HepG2 (cell line): ENCODE results near the gene CA7. TPM values are rescaled to one million over a fixed set of nuclear protein-coding genes. Genes with fewer than 3 reads are reported as not detected.

Experiments used
- ARID5B ChIP-seq: IDR thresholded peaks from 2 replicates; pipeline ENCODE4 v1.4.0; 2020; ENCODE audit warnings: mild to moderate bottlenecking, missing genetic modification reagents
- CCAR2 ChIP-seq: fragments of 200-400 bp; formaldehyde crosslinking; optimal IDR thresholded peaks from 2 replicates; pipeline ENCODE3; 2018; ENCODE audit warnings: low read depth, mild to moderate bottlenecking, low read length, moderate library complexity
- DZIP1 ChIP-seq: sonication (generic); formaldehyde crosslinking; IDR thresholded peaks from 2 replicates; pipeline ENCODE4 v1.5.0; 2020; ENCODE audit warnings: mild to moderate bottlenecking, missing genetic modification reagents
- HMGA1 ChIP-seq: sonication (generic); formaldehyde crosslinking; conservative IDR thresholded peaks from 2 replicates; pipeline ENCODE4 v1.4.0; 2020; ENCODE audit warnings: missing genetic modification reagents
- KLF9 ChIP-seq: IDR thresholded peaks from 2 replicates; pipeline ENCODE4 v1.6.1; 2016; ENCODE audit warnings: low read depth
- SRY ChIP-seq: sonication (generic); formaldehyde crosslinking; IDR thresholded peaks from 2 replicates; pipeline ENCODE4 v1.8.0; 2022; ENCODE audit warnings: mild to moderate bottlenecking, missing genetic modification reagents
- TBL1XR1 ChIP-seq: fragments of 150-350 bp; IDR thresholded peaks from 2 replicates; pipeline ENCODE4 v1.6.1; 2014; ENCODE audit warnings: borderline replicate concordance, low read length; ENCODE audit not compliant: partially characterized antibody
- TEF ChIP-seq: sonication (generic); formaldehyde crosslinking; IDR thresholded peaks from 2 replicates; pipeline ENCODE4 v1.5.0; 2020; ENCODE audit warnings: missing genetic modification reagents
- ZNF136 ChIP-seq: sonication (generic); formaldehyde crosslinking; IDR thresholded peaks from 2 replicates; pipeline ENCODE4 v1.8.1; 2022; ENCODE audit warnings: low read depth, mild to moderate bottlenecking, moderate library complexity, missing genetic modification reagents
- ZNF547 ChIP-seq: sonication (generic); formaldehyde crosslinking; IDR thresholded peaks from 2 replicates; pipeline ENCODE4 v1.5.1; 2020; ENCODE audit warnings: mild to moderate bottlenecking, missing genetic modification reagents
- ZNF691 ChIP-seq: sonication (generic); formaldehyde crosslinking; IDR thresholded peaks from 2 replicates; pipeline ENCODE4 v1.4.0; 2020; ENCODE audit warnings: missing genetic modification reagents, low read depth, mild to moderate bottlenecking, borderline replicate concordance
- ZNF724P ChIP-seq: sonication (generic); formaldehyde crosslinking; IDR thresholded peaks from 2 replicates; pipeline ENCODE4 v1.8.0; 2022; ENCODE audit warnings: missing genetic modification reagents, borderline replicate concordance
- ZNF761 ChIP-seq: sonication (generic); formaldehyde crosslinking; conservative IDR thresholded peaks from 2 replicates; pipeline ENCODE4 v1.4.0; 2020; ENCODE audit warnings: mild to moderate bottlenecking, missing genetic modification reagents
- ZSCAN29 ChIP-seq: sonication (generic); formaldehyde crosslinking; conservative IDR thresholded peaks from 2 replicates; pipeline ENCODE4 v1.4.0; 2020; ENCODE audit warnings: mild to moderate bottlenecking, missing genetic modification reagents
- ZXDC ChIP-seq: sonication (generic); formaldehyde crosslinking; IDR thresholded peaks from 2 replicates; pipeline ENCODE4 v1.5.0; 2020; ENCODE audit warnings: mild to moderate bottlenecking, missing genetic modification reagents
- polyA plus RNA-seq, 8 experiments: library from polyadenylated mRNA; depleted of rRNA in 3 of 8; stranded (reverse) in 7 of 8; unstranded in 1 of 8; fragments of >200 nt; fragmentation: Illumina TruSeq in 4 of 8; extraction: Trizol in 4 of 8; gene quantifications; 2 replicates each; pipeline versions ENCODE4 v1.2.1 to v1.2.3, GENCODE V29; 2011 to 2016; ENCODE audit warnings: low read depth in 4 of 8, missing spikeins in 1 of 8, mixed read lengths in 1 of 8; ENCODE audit not compliant: insufficient read depth in 1 of 8
- total RNA-seq, 5 experiments: library from RNA; depleted of rRNA; stranded (reverse); fragments of >200 nt; fragmentation: Illumina TruSeq; extraction: Trizol; gene quantifications; 2 replicates each; pipeline ENCODE4 v1.2.3, GENCODE V29; 2016; ENCODE audit warnings: low read depth in 1 of 5

Gene CA7
- total and polyA plus RNA-seq, 2 of the 13 experiments (the other 11 are each of a cell fraction or from before 2014, with no cell fraction given), result not detected

- TF ChIP-seq ZSCAN29 (CRISPR knock-in tag) (peak; percentile 68), ARID5B (0 out of 2 replicates have a peak, but pooled peaks have one; percentile 46), TBL1XR1 (no peak), KLF9 (CRISPR knock-in tag) (0 out of 2 replicates have a peak, but pooled peaks have one; percentile 47), ZNF547 (peak; percentile 97), ZNF724P (CRISPR knock-in tag) (0 out of 2 replicates have a peak, but pooled peaks have one; percentile 36), TEF (CRISPR knock-in tag) (0 out of 2 replicates have a peak, but pooled peaks have one; percentile 29), ZXDC (CRISPR knock-in tag) (peak; percentile 87; the same call in 1 of the 2 replicates), DZIP1 (CRISPR knock-in tag) (peak; percentile 98), HMGA1 (CRISPR knock-in tag) (no peak), SRY (CRISPR knock-in tag) (peak; percentile 98), ZNF761 (CRISPR knock-in tag) (no peak; the same call in 1 of the 2 replicates), ZNF691 (peak; percentile 82; the same call in 1 of the 2 replicates), ZNF136 (CRISPR knock-in tag) (0 out of 2 replicates have a peak, but pooled peaks have one; percentile 23), CCAR2 (no peak)
Observed at GRCh38 chr16:66830422-66831404, 13.5 kb upstream of the CA7 start, which contains the start of gene NAE1 (continued).
